Activated T-helper 17 cell treated with anti-CD3 and anti-CD28 coated beads, Interleukin-2, amount 50 U/mL, for 72 hours (primary cell): ENCODE results near the gene FUOM. TPM values are rescaled to one million over a fixed set of nuclear protein-coding genes. Genes with fewer than 3 reads are reported as not detected.

Experiments used
- ATAC-seq: fragments of 150-1000 bp; cut with Tn5 transposase; replicated peaks from 2 replicates; pipeline ENCODE4 v1.10.0; 2021; ENCODE audit warnings: mild to moderate bottlenecking, moderate library complexity
- H3K27ac Mint-ChIP-seq: one replicate; pipeline ENCODE4 v1.8.0; 2022; ENCODE audit warnings: mixed read lengths
- H3K27me3 Mint-ChIP-seq: one replicate; pipeline ENCODE4 v1.8.0; 2022; ENCODE audit warnings: mixed read lengths
- H3K36me3 Mint-ChIP-seq: one replicate; pipeline ENCODE4 v1.8.0; 2022; ENCODE audit warnings: low read depth, mild to moderate bottlenecking, mixed read lengths
- H3K4me1 Mint-ChIP-seq: one replicate; pipeline ENCODE4 v1.8.0; 2022; ENCODE audit warnings: mixed read lengths
- H3K4me3 Mint-ChIP-seq: one replicate; pipeline ENCODE4 v1.8.0; 2022; ENCODE audit warnings: mild to moderate bottlenecking, mixed read lengths
- H3K9me3 Mint-ChIP-seq: one replicate; pipeline ENCODE4 v1.8.0; 2022; ENCODE audit warnings: mixed read lengths
- total RNA-seq, 2 donors: library from RNA; stranded (reverse); gene quantifications; one replicate each; pipeline ENCODE4 v1.2.3, GENCODE V29; 2022

FUOM gene
- total RNA-seq, 2 donors from 2014 or later: 13.8 to 21.9 TPM

- no peak for ATAC-seq
Observed at GRCh38 chr10:133366130-133366478, 8.3 kb upstream of the FUOM start.

DNA sequence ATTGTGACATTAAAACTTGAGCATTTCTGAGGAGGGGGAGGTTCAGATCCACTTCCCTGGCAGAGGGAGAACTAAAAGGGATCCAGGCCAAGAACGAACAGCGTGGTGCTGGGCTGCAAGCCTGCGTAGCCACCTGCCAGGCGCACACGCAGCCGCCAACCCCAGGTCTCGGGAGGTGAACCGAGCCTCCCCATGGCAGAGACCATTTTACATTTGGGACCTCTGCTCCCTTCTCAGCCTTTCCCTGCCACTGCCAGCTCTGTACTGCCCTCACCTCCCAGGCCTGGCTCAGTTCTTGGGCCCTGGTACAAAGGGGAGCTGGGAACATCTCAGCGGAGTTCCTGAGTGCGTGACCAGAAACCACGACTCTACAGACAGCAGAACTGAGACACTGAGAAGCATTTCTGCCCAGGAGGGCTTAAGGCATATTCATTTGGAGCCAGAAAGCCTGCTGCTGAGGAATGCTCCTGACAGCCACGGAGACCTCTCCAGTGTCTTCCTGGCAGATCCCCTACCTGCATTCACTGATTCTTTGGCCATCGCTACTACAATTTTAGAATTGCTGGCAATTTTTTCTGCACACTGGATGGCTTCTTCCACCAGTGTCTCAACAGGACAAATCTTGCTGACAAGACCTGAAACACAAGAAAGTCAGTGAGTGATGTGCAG lies 7.8 kb upstream of the FUOM start:
- Mint-ChIP-seq H3K27me3 (no peaks in the 10 kb centered on the region), H3K27ac (no peak overlapping the region), H3K4me1 (peaks cover 6% of the 10 kb centered on the region), H3K4me3 (no peak overlapping the region), H3K9me3 (no peaks in the 10 kb centered on the region), H3K36me3 (peaks cover 74% of the 10 kb centered on the region)
- no peak for ATAC-seq

More at GRCh38 chr10:133366130-133366478, 8.3 kb upstream of the FUOM start:
- Mint-ChIP-seq H3K4me1 (peaks cover 6% of the 10 kb centered on the region), H3K27ac (no peak overlapping the region), H3K36me3 (peaks cover 74% of the 10 kb centered on the region), H3K4me3 (no peak overlapping the region), H3K27me3 (no peaks in the 10 kb centered on the region), H3K9me3 (no peaks in the 10 kb centered on the region)

DNA sequence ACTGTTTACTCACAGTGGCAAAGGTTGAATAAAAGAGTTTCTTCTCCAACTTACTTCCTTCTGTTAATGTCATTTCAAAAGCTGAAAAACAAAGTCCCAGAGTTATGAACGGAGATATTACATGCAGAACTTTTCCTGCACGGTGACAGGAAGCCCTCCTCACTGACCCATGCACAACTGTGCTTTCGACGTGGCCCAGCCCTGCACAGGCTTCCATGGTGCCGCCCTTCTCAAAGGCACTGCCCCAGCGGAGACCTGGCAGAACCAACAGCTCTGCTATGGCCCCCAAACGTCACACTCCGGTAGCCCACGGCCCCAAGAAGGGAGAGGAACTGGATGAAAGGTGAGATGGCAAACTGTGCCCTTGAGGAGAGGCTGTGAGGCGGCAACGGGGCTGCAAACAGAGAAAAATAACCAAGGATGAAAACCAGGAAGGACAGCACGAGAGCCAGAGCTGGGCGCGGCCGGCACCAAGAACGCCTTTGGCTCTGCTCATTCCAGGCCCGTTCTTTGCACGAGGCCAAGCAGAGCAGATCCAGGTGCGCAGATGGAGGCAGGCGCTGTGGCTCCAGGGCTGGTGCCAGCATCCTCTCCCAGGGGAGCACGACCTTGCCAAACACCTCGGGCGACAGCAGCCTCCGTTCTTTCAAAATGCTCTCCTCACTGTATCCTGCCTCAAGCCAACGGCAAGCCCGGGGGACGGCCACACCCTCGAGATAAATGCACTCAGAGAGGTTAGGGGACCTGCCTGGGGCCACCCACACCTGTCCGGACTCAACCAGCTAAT lies 7.0 kb upstream of the FUOM start:
- H3K27me3 Mint-ChIP-seq: no peaks in the 10 kb centered on the region
- H3K27ac Mint-ChIP-seq: no peak overlapping the region
- H3K9me3 Mint-ChIP-seq: no peaks in the 10 kb centered on the region
- ATAC-seq: no peak
- H3K4me1 Mint-ChIP-seq: peaks cover 6% of the 10 kb centered on the region
- peaks cover 67% of the 10 kb centered on the region for H3K36me3 Mint-ChIP-seq
- no peak overlapping the region for H3K4me3 Mint-ChIP-seq

DNA sequence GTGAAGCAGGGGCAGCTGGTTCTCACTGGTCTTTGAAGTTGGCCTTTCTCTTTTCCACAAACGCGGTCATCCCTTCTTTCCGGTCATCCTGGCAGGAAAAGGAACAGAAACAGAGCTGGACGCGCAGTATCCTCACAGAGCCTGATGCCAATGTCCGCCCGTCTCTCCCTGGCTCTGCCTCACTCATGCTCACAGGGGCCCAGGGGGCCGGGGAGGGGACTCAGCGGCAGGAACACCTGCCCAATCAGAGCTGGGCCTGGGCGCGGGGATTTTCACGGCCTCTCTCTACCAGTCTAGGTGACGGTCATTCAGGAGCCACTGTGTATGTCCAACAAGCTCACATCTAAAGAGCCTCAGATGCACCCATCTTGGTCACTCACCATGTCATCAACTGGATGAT lies 5.0 kb upstream of the FUOM start:
- no peaks in the 10 kb centered on the region for H3K9me3 Mint-ChIP-seq
- no peak for ATAC-seq
- H3K36me3 Mint-ChIP-seq: peaks cover 48% of the 10 kb centered on the region
- peaks cover 6% of the 10 kb centered on the region for H3K4me1 Mint-ChIP-seq
- no peak overlapping the region for H3K4me3 Mint-ChIP-seq
- H3K27me3 Mint-ChIP-seq: no peaks in the 10 kb centered on the region
- no peak overlapping the region for H3K27ac Mint-ChIP-seq

- Mint-ChIP-seq H3K36me3 (peaks cover 44% of the 10 kb centered on the region), H3K27ac (peak overlapping the region; percentile 56), H3K9me3 (no peaks in the 10 kb centered on the region), H3K4me3 (peak overlapping the region; percentile 12), H3K27me3 (no peaks in the 10 kb centered on the region), H3K4me1 (peaks cover 6% of the 10 kb centered on the region)
- ATAC-seq: no peak
Observed at GRCh38 chr10:133361773-133362441, 4.1 kb upstream of the FUOM start.

DNA sequence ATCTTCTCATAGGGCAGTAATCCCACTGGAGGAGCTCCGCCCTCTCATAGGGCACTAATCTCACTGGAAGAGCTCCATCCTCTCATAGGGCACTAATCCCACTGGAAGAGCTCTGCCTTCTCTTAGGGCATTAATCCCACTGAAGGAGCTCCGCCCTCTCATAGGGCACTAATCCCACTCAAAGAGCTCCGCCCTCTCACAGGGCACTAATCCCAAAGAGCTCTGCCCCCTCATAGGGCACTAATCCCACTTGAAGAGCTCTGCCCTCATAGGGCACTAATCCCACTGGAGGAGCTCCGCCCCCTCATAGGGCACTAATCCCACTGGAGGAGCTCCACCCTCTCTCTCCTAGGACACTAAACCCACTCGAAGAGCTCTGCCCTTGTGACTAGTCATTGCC lies 3.4 kb upstream of the FUOM start:
- ATAC-seq: no peak
- Mint-ChIP-seq H3K4me3 (peak overlapping the region; percentile 12), H3K36me3 (peaks cover 43% of the 10 kb centered on the region), H3K27ac (peak overlapping the region; percentile 56), H3K4me1 (peaks cover 6% of the 10 kb centered on the region), H3K9me3 (no peaks in the 10 kb centered on the region), H3K27me3 (no peaks in the 10 kb centered on the region)

DNA sequence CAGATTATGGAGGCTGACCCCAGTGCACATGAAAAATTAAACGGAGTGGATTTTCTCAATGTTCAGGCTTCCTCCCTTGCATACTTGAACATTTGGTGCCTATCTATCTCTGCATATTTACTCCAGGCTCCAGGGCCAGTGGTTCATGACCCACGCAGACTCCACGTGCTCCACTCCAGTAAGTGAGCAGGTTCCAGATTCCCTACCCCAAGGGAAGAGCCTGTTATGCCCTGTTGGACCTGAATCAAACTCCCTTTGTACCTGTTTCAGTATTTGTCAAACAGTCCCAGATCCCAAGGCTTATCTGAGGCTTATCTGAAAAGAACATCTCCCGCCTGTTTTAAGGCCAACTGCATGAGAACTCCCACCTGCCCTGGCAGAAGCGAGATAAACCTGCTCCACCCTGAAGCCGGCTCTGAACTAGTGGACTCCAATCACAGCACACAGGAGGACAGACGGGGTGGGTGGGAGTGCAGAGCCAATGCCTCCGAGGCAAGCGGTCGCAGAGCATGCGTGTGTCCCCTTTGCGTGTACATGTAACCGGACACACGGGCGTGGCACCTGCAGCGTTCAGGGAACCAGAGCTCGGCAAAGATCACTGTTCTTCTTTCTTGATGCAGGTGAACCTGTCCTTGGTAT lies 2.3 kb upstream of the FUOM start:
- Mint-ChIP-seq H3K36me3 (peaks cover 32% of the 10 kb centered on the region), H3K4me3 (no peak overlapping the region)

DNA sequence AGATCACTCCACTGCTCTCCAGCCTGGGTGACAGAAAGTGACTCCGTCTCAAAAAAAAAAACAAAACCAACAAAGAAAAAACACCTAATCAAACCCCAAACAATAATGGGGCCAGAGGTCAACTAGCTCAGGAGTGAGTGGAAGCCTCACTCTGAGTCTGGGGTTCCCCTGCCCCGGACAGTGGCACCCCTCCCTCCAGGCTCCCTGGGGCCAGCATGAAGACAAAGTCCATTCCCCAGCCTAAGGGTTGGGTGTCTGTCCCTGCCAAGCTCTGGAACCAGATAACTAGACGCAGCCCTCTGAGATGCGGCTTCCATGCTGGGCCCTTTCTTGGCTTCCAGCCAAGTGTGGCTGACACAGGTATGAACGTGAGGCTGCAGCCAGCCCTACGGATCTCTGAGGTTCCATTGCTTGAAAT lies 1.7 kb upstream of the FUOM start:
- H3K27me3 Mint-ChIP-seq: no peaks in the 10 kb centered on the region
- H3K4me1 Mint-ChIP-seq: peaks cover 6% of the 10 kb centered on the region
- H3K27ac Mint-ChIP-seq: no peak overlapping the region
- no peak for ATAC-seq
- peaks cover 26% of the 10 kb centered on the region for H3K36me3 Mint-ChIP-seq
- H3K9me3 Mint-ChIP-seq: no peaks in the 10 kb centered on the region
- H3K4me3 Mint-ChIP-seq: no peak overlapping the region

More for the DNA sequence above, 2.3 kb upstream of the FUOM start:
- Mint-ChIP-seq H3K4me1 (peaks cover 6% of the 10 kb centered on the region), H3K27ac (no peak overlapping the region), H3K27me3 (no peaks in the 10 kb centered on the region), H3K9me3 (no peaks in the 10 kb centered on the region)
- ATAC-seq: no peak

GRCh38 chr10:133358925-133359310 lies 1.1 kb upstream of the FUOM start:
- Mint-ChIP-seq H3K4me3 (no peak overlapping the region), H3K9me3 (no peaks in the 10 kb centered on the region), H3K4me1 (peaks cover 6% of the 10 kb centered on the region), H3K27ac (no peak overlapping the region), H3K27me3 (no peaks in the 10 kb centered on the region), H3K36me3 (peaks cover 21% of the 10 kb centered on the region)
- no peak for ATAC-seq

GRCh38 chr10:133358162-133358924 lies 524 bp upstream of the FUOM start:
- H3K4me3 Mint-ChIP-seq: no peak overlapping the region
- peaks cover 18% of the 10 kb centered on the region for H3K36me3 Mint-ChIP-seq
- no peak for ATAC-seq
- peaks cover 6% of the 10 kb centered on the region for H3K4me1 Mint-ChIP-seq
- no peaks in the 10 kb centered on the region for H3K9me3 Mint-ChIP-seq
- no peak overlapping the region for H3K27ac Mint-ChIP-seq
- no peaks in the 10 kb centered on the region for H3K27me3 Mint-ChIP-seq

DNA sequence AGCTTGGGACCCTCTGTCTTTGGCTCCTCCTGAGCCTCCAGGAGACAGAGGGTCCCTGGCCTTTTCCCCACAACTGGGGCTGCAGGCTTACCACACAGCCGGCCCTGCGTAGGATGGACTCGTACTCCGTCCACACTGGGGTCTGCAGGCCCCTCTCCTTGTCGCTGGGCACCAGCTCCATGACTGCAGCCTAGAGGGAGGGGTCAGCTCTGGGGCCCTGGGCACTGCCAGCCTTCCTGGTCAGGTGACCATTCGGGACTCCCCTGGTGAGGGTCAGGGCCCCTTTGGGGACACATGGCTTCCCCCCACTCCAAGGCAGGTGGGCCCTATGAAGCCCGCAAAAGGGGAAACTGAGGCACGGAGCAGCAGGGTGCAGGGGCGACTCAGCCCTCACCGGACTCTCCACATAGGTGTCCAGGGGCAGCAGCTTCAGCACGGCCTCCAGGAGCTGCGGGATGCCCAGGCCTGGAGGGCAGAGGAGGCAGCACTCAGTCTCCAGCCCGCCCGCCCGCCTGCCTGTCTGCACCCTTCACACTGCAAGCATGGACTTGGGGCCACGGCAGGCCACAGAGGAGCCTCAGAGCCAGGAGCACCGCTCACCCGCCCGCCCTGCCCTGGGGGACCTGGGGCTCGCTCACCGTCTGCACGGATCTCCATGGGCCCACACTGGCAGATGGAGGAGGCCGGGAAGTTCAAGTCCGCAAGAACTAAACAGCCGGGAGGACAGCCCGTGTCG lies 1.1 kb downstream of the FUOM start:
- Mint-ChIP-seq H3K4me1 (peaks cover 2% of the 10 kb centered on the region), H3K4me3 (peak overlapping the region; percentile 53), H3K36me3 (peaks cover 2% of the 10 kb centered on the region), H3K27ac (no peak overlapping the region), H3K27me3 (no peaks in the 10 kb centered on the region), H3K9me3 (no peaks in the 10 kb centered on the region)
- ATAC-seq: peak; percentile 2

GRCh38 chr10:133355991-133356390 lies 1.8 kb downstream of the FUOM start:
- no peak for ATAC-seq
- H3K36me3 Mint-ChIP-seq: no peaks in the 10 kb centered on the region
- peak overlapping the region; percentile 53 for H3K4me3 Mint-ChIP-seq
- no peaks in the 10 kb centered on the region for H3K9me3 Mint-ChIP-seq
- H3K27ac Mint-ChIP-seq: no peak overlapping the region
- H3K4me1 Mint-ChIP-seq: no peaks in the 10 kb centered on the region
- no peaks in the 10 kb centered on the region for H3K27me3 Mint-ChIP-seq

DNA sequence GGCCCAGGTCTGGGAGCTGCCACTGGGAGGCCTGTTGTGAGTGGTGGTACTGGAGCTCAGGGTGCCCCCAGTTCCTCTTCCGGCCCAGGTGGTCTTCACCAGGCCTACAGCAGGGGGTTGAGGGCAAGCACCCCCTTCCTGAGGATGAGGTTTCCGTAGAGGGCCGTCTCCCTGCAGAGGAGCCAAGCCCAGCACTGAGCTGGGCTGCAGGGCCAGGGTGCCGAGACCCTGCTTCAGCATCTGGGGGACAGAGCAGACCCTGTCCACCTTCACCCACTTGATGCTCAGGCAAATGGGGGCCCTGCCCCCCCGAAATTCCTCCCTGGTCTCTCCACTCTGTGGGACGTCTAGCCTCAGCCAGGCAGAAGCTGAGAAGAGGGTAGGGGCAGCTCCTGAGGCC lies 2.6 kb downstream of the FUOM start:
- Mint-ChIP-seq H3K4me3 (no peak overlapping the region), H3K27ac (no peak overlapping the region), H3K36me3 (no peaks in the 10 kb centered on the region), H3K27me3 (no peaks in the 10 kb centered on the region), H3K4me1 (no peaks in the 10 kb centered on the region), H3K9me3 (no peaks in the 10 kb centered on the region)
- no peak for ATAC-seq
